Tibial nerve (tissue), 3 donors: ENCODE measurements around the gene TNFRSF25.
"Not testable (repeated sequence)": the region's sequence is repeated elsewhere in the genome, so short reads cannot be mapped to it uniquely, and the experiment has no call there.

Experiments
- POLR2A ChIP-seq, 2 donors: fragments of 450-650 bp; IDR thresholded peaks; one replicate each; pipeline ENCODE4 v1.6.1; 2017; ENCODE audit warnings: antibody characterized with exemption in 2 of 2, mild to moderate bottlenecking in 2 of 2, moderate library complexity in 2 of 2
- TF ChIP-seq, protein P1 (sequence below), 5 experiments: fragments of 200-600 bp in 3 of 5; fragments of 450-650 bp in 2 of 5; sonication (generic) in 3 of 5; IDR thresholded peaks; one replicate each; pipeline ENCODE4 v1.5.1; 2016 to 2019; ENCODE audit warnings: antibody characterized with exemption in 5 of 5, mild to moderate bottlenecking in 3 of 5, moderate library complexity in 2 of 5

DNA sequence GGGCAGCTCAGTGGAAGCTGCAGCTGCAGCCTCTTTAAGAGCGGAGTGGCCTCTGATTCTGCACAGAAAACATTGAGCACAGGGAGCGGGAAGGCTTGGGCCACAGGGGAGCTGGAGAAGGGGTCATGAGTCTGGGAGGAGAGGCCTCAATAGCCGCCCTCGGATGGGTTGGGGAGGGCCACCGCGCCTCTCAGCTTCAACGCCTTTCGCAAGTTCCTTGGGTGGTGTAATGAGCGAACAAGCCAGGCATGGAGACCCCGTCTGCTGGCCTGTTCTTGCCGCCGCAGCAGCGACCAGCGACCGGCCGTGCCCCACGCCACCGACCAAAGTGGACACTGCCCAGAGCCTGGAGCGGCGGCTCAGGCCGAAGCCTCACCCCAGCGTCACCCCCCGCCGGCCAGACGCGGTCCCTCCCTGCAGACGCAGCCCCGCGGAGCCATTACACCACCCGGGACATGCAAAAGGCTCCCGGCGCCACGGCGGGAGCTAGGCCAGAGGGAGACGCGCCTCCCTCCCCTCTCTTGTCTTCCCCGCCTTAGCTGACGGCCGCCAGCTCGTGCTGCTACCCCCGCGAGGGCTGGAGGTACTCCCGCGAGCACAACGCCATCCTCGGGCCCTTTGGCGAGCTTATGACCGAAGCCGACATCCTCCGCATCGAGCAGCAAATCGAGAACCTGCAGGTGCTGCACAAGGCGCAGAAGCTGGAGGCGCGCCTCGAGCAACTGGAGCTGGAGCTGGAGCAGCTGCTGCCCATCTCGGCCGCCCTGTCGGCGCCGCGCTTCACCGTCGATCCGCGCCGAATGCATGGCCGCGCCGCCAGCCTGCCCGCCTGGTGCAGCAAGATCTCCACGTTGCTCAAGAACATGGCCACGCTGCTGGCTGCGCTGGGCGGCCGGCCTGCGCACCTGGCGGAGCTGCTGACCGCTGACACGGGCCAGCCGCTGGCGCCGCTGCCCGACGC is 11.8 kb downstream of the TNFRSF25 start:
- TF ChIP-seq, protein P1, sequence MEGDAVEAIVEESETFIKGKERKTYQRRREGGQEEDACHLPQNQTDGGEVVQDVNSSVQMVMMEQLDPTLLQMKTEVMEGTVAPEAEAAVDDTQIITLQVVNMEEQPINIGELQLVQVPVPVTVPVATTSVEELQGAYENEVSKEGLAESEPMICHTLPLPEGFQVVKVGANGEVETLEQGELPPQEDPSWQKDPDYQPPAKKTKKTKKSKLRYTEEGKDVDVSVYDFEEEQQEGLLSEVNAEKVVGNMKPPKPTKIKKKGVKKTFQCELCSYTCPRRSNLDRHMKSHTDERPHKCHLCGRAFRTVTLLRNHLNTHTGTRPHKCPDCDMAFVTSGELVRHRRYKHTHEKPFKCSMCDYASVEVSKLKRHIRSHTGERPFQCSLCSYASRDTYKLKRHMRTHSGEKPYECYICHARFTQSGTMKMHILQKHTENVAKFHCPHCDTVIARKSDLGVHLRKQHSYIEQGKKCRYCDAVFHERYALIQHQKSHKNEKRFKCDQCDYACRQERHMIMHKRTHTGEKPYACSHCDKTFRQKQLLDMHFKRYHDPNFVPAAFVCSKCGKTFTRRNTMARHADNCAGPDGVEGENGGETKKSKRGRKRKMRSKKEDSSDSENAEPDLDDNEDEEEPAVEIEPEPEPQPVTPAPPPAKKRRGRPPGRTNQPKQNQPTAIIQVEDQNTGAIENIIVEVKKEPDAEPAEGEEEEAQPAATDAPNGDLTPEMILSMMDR (IDR thresholded peaks at IDR 0.05): not testable (repeated sequence)
- not testable (repeated sequence) for TF ChIP-seq POLR2A (IDR thresholded peaks at IDR 0.05)
